Epithelial cell of proximal tubule (primary cell): ENCODE measurements around the gene SH3BGR. TPM values are rescaled to one million over a fixed set of nuclear protein-coding genes. Genes with fewer than 3 reads are reported as not detected.

Experiments used
- DNase-seq: peaks from one replicate; pipeline ENCODE4 v3.0.0-alpha.2; 2011; ENCODE audit warnings: low read depth
- H3K4me3 ChIP-seq: 2 replicates; pipeline ENCODE4 v1.5.1; 2011; ENCODE audit warnings: low read depth, mild to moderate bottlenecking, low read length
- CTCF ChIP-seq: conservative IDR thresholded peaks from 2 replicates; pipeline ENCODE4 v1.5.1; 2012; ENCODE audit warnings: low read depth, mild to moderate bottlenecking, low read length
- total RNA-seq: library from RNA; depleted of rRNA; stranded (reverse); fragments of >200 nt; gene quantifications from 2 replicates; pipeline ENCODE4 v1.2.3, GENCODE V29; 2015

The SH3BGR gene
- total RNA-seq, 1 donor from 2014 or later = 0.63 TPM

- no peak for TF ChIP-seq CTCF
- DNase-seq = no peak
- no peak overlapping the region for H3K4me3 ChIP-seq
These were observed 73.8 kb downstream of the SH3BGR start for GRCh38 chr21:39525601-39526000.

- H3K4me3 ChIP-seq = no peak overlapping the region
- no peak for DNase-seq
- no peak for TF ChIP-seq CTCF
These were observed 75.4 kb downstream of the SH3BGR start for GRCh38 chr21:39527067-39527595.

GRCh38 chr21:39527664-39528381, 76.1 kb downstream of the SH3BGR start:
- DNase-seq = no peak
- no peak for TF ChIP-seq CTCF
- no peak overlapping the region for H3K4me3 ChIP-seq

GRCh38 chr21:39529026-39529425, 77.3 kb downstream of the SH3BGR start:
- no peak overlapping the region for H3K4me3 ChIP-seq
- DNase-seq = no peak
- no peak for TF ChIP-seq CTCF

GRCh38 chr21:39531064-39531463, 79.3 kb downstream of the SH3BGR start:
- no peak for TF ChIP-seq CTCF
- DNase-seq = no peak
- no peak overlapping the region for H3K4me3 ChIP-seq

- peak; percentile 23 for TF ChIP-seq CTCF
- no peak overlapping the region for H3K4me3 ChIP-seq
- DNase-seq = no peak
These were observed 80.1 kb downstream of the SH3BGR start for GRCh38 chr21:39531840-39532239.
